OCI-LY1 (cell line): ENCODE measurements around the gene HYAL1.

Source experiments
- H2AFZ ChIP-seq: fragments of 200-600 bp; sonication (generic), shearing (Covaris generic); 2 replicates; pipeline ENCODE4 v1.6.0; 2014; ENCODE audit warnings: antibody characterized with exemption, mild to moderate bottlenecking, low read length
- H3F3A ChIP-seq: fragments of 200-600 bp; sonication (generic), shearing (Covaris generic); 2 replicates; pipeline ENCODE4 v1.6.0; 2014; ENCODE audit warnings: mild to moderate bottlenecking, antibody characterized with exemption, low read length, moderate library complexity; ENCODE audit not compliant: insufficient read depth
- H3K27ac ChIP-seq: fragments of 200-600 bp; sonication (generic); 2 replicates; pipeline ENCODE4 v1.5.1; 2014; ENCODE audit warnings: low read length, mixed run types, mild to moderate bottlenecking, low read depth; ENCODE audit not compliant: poor library complexity, severe bottlenecking
- H3K27me3 ChIP-seq: fragments of 200-600 bp; sonication (generic); 2 replicates; pipeline ENCODE4 v1.6.0; 2014; ENCODE audit warnings: antibody characterized with exemption, mild to moderate bottlenecking, low read length, moderate library complexity; ENCODE audit not compliant: insufficient read depth
- H3K36me3 ChIP-seq: fragments of 200-600 bp; sonication (generic); 2 replicates; pipeline ENCODE4 v1.6.1; 2014; ENCODE audit warnings: mild to moderate bottlenecking, antibody characterized with exemption, low read length, moderate library complexity, mixed read lengths; ENCODE audit not compliant: insufficient read depth
- H3K4me1 ChIP-seq: fragments of 200-600 bp; sonication (generic); 2 replicates; pipeline ENCODE4 v1.5.1; 2014; ENCODE audit warnings: mild to moderate bottlenecking, low read length, moderate library complexity; ENCODE audit not compliant: insufficient read depth, severe bottlenecking
- H3K4me2 ChIP-seq: fragments of 200-600 bp; sonication (generic), shearing (Covaris generic); 2 replicates; pipeline ENCODE4 v1.6.1; 2014; ENCODE audit warnings: low read length
- H3K4me3 ChIP-seq: fragments of 200-600 bp; sonication (generic); 2 replicates; pipeline ENCODE4 v1.5.1; 2014; ENCODE audit warnings: low read length, low read depth, mild to moderate bottlenecking, mixed read lengths; ENCODE audit not compliant: poor library complexity, severe bottlenecking
- H3K79me2 ChIP-seq: fragments of 200-600 bp; shearing (Covaris generic); 2 replicates; pipeline ENCODE4 v1.6.1; 2016; ENCODE audit warnings: mixed run types, low read length, mixed read lengths; ENCODE audit not compliant: insufficient read depth
- H3K9ac ChIP-seq: fragments of 200-600 bp; sonication (generic), shearing (Covaris generic); 2 replicates; pipeline ENCODE4 v1.6.1; 2014; ENCODE audit warnings: mild to moderate bottlenecking, low read length, mixed read lengths
- H3K9me2 ChIP-seq: fragments of 200-600 bp; sonication (generic), shearing (Covaris generic); 2 replicates; pipeline ENCODE4 v1.6.1; 2014; ENCODE audit warnings: low read depth, mild to moderate bottlenecking, low read length, mixed read lengths
- H3K9me3 ChIP-seq: fragments of 200-600 bp; shearing (Covaris generic); 2 replicates; pipeline ENCODE4 v1.6.1; 2014; ENCODE audit warnings: low read length, mixed read lengths
- H4K20me1 ChIP-seq: fragments of 200-600 bp; sonication (generic), shearing (Covaris generic); 2 replicates; pipeline ENCODE4 v1.6.0; 2016; ENCODE audit warnings: mild to moderate bottlenecking, low read length; ENCODE audit not compliant: insufficient read depth
- EZH2 ChIP-seq: fragments of 200-600 bp; sonication (generic), shearing (Covaris generic); IDR thresholded peaks from 2 replicates; pipeline ENCODE4 v1.8.0; 2017; ENCODE audit warnings: borderline replicate concordance, mixed run types, mild to moderate bottlenecking, antibody characterized with exemption, low read length, moderate library complexity, mixed read lengths
- TF ChIP-seq, protein P1 (sequence below): fragments of 200-600 bp; sonication (generic), shearing (Covaris generic); IDR thresholded peaks from 2 replicates; pipeline ENCODE4 v1.5.1; 2017; ENCODE audit warnings: mild to moderate bottlenecking, antibody characterized with exemption, low read length, moderate library complexity, mixed read lengths

Gene HYAL1

DNA sequence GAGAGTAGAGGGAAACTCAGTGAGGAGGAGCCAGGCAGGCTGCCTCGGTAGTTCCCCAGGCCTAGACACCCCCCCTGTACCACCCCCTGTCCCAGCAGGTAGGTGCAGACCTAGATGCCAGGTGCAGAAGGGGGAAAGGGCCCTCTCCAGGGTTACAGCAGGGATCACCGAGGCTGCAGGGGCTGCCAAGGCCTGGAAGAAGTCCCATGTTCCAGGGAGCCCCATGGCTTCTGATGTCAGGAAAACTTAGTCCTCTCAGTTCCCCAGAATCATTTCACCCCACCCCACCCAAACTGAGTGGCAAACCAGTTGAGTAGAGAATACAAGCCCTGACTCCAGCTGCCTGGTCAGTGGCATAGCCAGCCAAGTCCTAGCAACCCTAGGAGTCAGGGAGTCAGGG is 41.9 kb downstream of the HYAL1 start:
- no peak overlapping the region for H3K9ac ChIP-seq

DNA sequence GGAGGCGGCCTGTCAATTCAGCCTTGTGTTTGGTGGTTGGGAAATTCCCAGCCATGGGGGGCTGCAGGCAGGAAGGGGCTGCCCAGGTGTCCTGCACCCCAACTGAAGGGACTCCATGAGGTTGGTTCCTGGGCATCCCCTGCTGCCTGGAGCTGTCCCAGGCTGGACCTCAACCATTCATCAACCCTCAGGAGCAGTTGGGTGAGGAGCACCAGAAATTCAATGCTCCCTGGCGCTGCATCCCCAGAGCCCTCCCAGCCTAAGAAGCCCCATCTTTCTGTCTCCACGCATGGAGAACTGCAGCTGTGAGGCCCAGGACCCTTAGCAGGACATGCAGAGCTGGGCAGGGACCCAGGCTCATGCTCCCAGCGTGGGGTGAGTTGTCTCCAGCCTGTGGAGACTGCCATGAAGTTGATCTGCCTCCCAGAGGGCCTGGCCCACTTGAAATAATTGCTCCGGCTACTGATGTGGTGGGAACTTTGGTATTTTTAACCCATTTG is 42.4 kb downstream of the HYAL1 start:
- no peaks in the 10 kb centered on the region for H3F3A ChIP-seq
- no peak for TF ChIP-seq EZH2
- TF ChIP-seq, protein P1, sequence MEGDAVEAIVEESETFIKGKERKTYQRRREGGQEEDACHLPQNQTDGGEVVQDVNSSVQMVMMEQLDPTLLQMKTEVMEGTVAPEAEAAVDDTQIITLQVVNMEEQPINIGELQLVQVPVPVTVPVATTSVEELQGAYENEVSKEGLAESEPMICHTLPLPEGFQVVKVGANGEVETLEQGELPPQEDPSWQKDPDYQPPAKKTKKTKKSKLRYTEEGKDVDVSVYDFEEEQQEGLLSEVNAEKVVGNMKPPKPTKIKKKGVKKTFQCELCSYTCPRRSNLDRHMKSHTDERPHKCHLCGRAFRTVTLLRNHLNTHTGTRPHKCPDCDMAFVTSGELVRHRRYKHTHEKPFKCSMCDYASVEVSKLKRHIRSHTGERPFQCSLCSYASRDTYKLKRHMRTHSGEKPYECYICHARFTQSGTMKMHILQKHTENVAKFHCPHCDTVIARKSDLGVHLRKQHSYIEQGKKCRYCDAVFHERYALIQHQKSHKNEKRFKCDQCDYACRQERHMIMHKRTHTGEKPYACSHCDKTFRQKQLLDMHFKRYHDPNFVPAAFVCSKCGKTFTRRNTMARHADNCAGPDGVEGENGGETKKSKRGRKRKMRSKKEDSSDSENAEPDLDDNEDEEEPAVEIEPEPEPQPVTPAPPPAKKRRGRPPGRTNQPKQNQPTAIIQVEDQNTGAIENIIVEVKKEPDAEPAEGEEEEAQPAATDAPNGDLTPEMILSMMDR, result no peak
- no peaks in the 10 kb centered on the region for H3K27me3 ChIP-seq
- H2AFZ ChIP-seq, result no peak overlapping the region
- H3K4me3 ChIP-seq, result no peak overlapping the region
- peaks cover 32% of the 10 kb centered on the region for H3K36me3 ChIP-seq
- H3K9me3 ChIP-seq, result no peaks in the 10 kb centered on the region
- H3K4me1 ChIP-seq, result peaks cover 13% of the 10 kb centered on the region
- no peak overlapping the region for H3K9ac ChIP-seq
- no peaks in the 10 kb centered on the region for H4K20me1 ChIP-seq
- H3K79me2 ChIP-seq, result no peaks in the 10 kb centered on the region
- no peak overlapping the region for H3K27ac ChIP-seq
- H3K4me2 ChIP-seq, result no peak overlapping the region
- H3K9me2 ChIP-seq, result no peaks in the 10 kb centered on the region

More for the DNA sequence above, 41.9 kb downstream of the HYAL1 start:
- H3K4me2 ChIP-seq, result no peak overlapping the region
- H3K9me3 ChIP-seq, result no peaks in the 10 kb centered on the region
- no peak overlapping the region for H3K4me3 ChIP-seq
- H3K79me2 ChIP-seq, result no peaks in the 10 kb centered on the region
- no peaks in the 10 kb centered on the region for H3K27me3 ChIP-seq
- no peak overlapping the region for H2AFZ ChIP-seq
- H3F3A ChIP-seq, result no peaks in the 10 kb centered on the region
- TF ChIP-seq EZH2, result no peak
- TF ChIP-seq, protein P1, result no peak
- H3K27ac ChIP-seq, result no peak overlapping the region
- peaks cover 27% of the 10 kb centered on the region for H3K36me3 ChIP-seq
- no peaks in the 10 kb centered on the region for H4K20me1 ChIP-seq
- H3K9me2 ChIP-seq, result no peaks in the 10 kb centered on the region
- peaks cover 13% of the 10 kb centered on the region for H3K4me1 ChIP-seq

- Histone ChIP-seq H3K27me3 (no peaks in the 10 kb centered on the region), H3K4me2 (peak overlapping the region; percentile 51), H3K9ac (peak overlapping the region; percentile 19; the same call in 1 of the 2 replicates), H3K36me3 (peaks cover 35% of the 10 kb centered on the region), H4K20me1 (no peaks in the 10 kb centered on the region), H3K4me3 (peak overlapping the region; percentile 42), H2AFZ (no peak overlapping the region), H3K27ac (no peak overlapping the region), H3K4me1 (peaks cover 13% of the 10 kb centered on the region), H3K79me2 (no peaks in the 10 kb centered on the region), H3K9me3 (no peaks in the 10 kb centered on the region), H3K9me2 (no peaks in the 10 kb centered on the region), H3F3A (no peaks in the 10 kb centered on the region)
- TF ChIP-seq, protein P1, result peak; percentile 89
- TF ChIP-seq EZH2, result no peak
Observed at GRCh38 chr3:50260027-50260941, 43.1 kb downstream of the HYAL1 start.
